ENCODE data around the gene ME3. TPM values are rescaled to one million over a fixed set of nuclear protein-coding genes. Genes with fewer than 3 reads are reported as not detected.

ME3 gene
- total RNA-seq, 3 donors from 2014 or later (not counting 1 experiment from before 2014, with no cell fraction given) = 5.2 to 7.5 (median 6.9) TPM

DNA sequence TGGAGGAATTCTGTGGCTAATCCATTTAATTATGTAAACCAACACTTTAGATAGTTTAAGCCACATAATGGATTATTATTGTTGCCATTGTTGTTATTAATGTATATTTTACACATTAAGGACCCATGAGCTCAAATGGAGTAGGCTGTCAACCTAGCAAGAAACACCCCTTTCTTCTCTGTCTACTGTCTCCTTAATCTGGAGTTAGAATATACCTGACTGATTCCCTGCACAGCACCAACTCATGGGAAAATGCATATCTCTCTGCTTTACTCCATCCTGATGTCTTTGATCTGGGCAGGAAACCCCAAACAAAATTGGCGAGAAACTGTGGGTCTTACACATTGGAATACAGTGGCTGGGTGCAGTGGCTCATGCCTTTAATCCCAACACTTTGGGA is 24.0 kb upstream of the ME3 start:
- Histone ChIP-seq H3K36me3 (ENCODE audit: control insufficient read depth, insufficient read depth, low read length) (no peaks in the 10 kb centered on the region), H3K27me3 (ENCODE audit: control insufficient read depth, insufficient read depth, low read length) (no peaks in the 10 kb centered on the region), H3K4me1 (ENCODE audit: control insufficient read depth, insufficient read depth, low read length) (no peaks in the 10 kb centered on the region), H3K27ac (ENCODE audit: low read length) (no peak overlapping the region), H3K4me3 (ENCODE audit: low read length) (no peak overlapping the region), H3K9me3 (ENCODE audit: control insufficient read depth, insufficient read depth, low read length) (no peaks in the 10 kb centered on the region)
- DNase-seq = no peak
- H3K4me1 Mint-ChIP-seq = no peaks in the 10 kb centered on the region
- no peaks in the 10 kb centered on the region for H3K9me3 Mint-ChIP-seq
- WGBS (ENCODE audit: insufficient coverage) = 88% methylated on average over 1 of the region's 1 CpG
- ATAC-seq = no peak
- H3K27me3 Mint-ChIP-seq (ENCODE audit: low read depth in 2 of 2) = peaks cover 9 to 13% of the 10 kb centered on the region in 2 donors
- no peak overlapping the region for H3K27ac Mint-ChIP-seq
- TF ChIP-seq, protein P1, sequence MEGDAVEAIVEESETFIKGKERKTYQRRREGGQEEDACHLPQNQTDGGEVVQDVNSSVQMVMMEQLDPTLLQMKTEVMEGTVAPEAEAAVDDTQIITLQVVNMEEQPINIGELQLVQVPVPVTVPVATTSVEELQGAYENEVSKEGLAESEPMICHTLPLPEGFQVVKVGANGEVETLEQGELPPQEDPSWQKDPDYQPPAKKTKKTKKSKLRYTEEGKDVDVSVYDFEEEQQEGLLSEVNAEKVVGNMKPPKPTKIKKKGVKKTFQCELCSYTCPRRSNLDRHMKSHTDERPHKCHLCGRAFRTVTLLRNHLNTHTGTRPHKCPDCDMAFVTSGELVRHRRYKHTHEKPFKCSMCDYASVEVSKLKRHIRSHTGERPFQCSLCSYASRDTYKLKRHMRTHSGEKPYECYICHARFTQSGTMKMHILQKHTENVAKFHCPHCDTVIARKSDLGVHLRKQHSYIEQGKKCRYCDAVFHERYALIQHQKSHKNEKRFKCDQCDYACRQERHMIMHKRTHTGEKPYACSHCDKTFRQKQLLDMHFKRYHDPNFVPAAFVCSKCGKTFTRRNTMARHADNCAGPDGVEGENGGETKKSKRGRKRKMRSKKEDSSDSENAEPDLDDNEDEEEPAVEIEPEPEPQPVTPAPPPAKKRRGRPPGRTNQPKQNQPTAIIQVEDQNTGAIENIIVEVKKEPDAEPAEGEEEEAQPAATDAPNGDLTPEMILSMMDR (IDR thresholded peaks at IDR 0.05) = no peak
- intact Hi-C loops (cut with micrococcal nuclease) = no loop called here
- H3K4me3 Mint-ChIP-seq = no peak overlapping the region
- H3K36me3 Mint-ChIP-seq = no peaks in the 10 kb centered on the region

DNA sequence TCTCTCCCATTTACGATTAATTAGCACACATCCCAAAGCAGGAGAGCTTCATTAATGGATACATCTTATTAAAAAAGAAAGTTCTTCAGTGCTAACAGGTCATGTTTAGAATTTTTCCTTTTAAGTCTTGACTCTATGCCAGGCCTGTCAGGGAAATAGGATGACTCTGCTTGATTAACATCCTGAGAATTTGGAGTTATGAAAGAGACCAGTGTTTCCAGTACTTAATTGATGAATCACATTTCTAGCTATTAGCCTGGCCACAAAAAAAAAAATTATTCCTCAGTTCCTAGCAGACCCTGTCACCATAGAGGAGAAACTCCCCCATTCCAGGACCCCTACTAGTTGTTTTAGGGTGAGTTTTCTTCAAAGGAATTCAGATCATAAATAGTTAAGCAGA is 23.6 kb upstream of the ME3 start:
- Mint-ChIP-seq H3K4me3 (no peak overlapping the region), H3K36me3 (no peaks in the 10 kb centered on the region), H3K27ac (no peak overlapping the region), H3K4me1 (no peaks in the 10 kb centered on the region), H3K27me3 (ENCODE audit: low read depth in 2 of 2) (peaks cover 13 to 14% of the 10 kb centered on the region in 2 donors), H3K9me3 (no peaks in the 10 kb centered on the region)
- Histone ChIP-seq H3K27ac (ENCODE audit: low read length) (no peak overlapping the region), H3K9me3 (ENCODE audit: control insufficient read depth, insufficient read depth, low read length) (no peaks in the 10 kb centered on the region), H3K27me3 (ENCODE audit: control insufficient read depth, insufficient read depth, low read length) (no peaks in the 10 kb centered on the region), H3K4me1 (ENCODE audit: control insufficient read depth, insufficient read depth, low read length) (no peaks in the 10 kb centered on the region), H3K36me3 (ENCODE audit: control insufficient read depth, insufficient read depth, low read length) (no peaks in the 10 kb centered on the region), H3K4me3 (ENCODE audit: low read length) (no peak overlapping the region)
- intact Hi-C loops (cut with micrococcal nuclease) = no loop called here
- ATAC-seq (no peak), DNase-seq (no peak)
- TF ChIP-seq, protein P1 (IDR thresholded peaks at IDR 0.05) = no peak
- no CpG with 5 or more reads among the region's 1 CpG for WGBS (ENCODE audit: insufficient coverage)

DNA sequence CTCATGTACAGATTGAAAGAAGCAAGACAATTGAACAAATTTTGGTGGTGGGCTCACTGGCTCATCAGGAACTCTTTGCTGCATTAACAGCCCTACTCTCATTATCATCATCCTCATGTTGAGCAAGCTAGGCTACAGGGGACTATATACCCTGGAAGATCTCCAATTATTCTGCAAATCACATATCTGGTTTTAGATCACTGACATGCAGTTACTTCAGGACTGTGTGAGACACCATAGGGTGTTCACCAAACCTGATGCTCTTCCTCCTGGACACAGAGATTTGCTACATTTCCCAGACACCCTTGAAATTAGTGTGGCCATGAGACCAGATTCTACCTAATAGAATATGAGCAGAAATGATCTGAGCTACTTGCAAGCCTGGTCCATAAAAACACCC is 23.0 kb upstream of the ME3 start:
- no peak overlapping the region for H3K4me3 Mint-ChIP-seq

DNA sequence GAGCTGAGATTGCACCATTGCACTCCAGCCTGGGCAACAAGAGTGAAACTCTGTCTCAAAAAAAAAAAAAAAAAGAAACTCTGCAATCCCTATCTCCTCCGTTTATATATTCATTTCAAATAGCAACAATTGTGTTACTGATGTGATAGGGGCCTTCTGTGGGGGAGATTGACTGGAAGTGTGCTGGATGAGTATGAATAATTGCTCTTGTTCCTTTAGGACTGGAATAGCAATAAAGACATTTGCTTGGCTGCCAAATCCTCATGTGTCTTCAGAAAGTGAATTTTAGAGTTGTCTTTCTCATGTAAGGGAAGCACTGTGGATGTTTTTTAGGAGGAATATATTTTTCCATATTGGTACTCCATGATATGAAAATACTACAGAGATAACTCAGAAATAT is 21.1 kb upstream of the ME3 start:
- DNase-seq (no peak), ATAC-seq (no peak)
- H3K36me3 Mint-ChIP-seq = no peaks in the 10 kb centered on the region
- H3K9me3 Mint-ChIP-seq = no peaks in the 10 kb centered on the region
- no peak overlapping the region for H3K27ac Mint-ChIP-seq
- Histone ChIP-seq H3K27ac (ENCODE audit: low read length) (no peak overlapping the region), H3K27me3 (ENCODE audit: control insufficient read depth, insufficient read depth, low read length) (no peaks in the 10 kb centered on the region), H3K4me1 (ENCODE audit: control insufficient read depth, insufficient read depth, low read length) (no peaks in the 10 kb centered on the region), H3K4me3 (ENCODE audit: low read length) (no peak overlapping the region), H3K9me3 (ENCODE audit: control insufficient read depth, insufficient read depth, low read length) (no peaks in the 10 kb centered on the region), H3K36me3 (ENCODE audit: control insufficient read depth, insufficient read depth, low read length) (no peaks in the 10 kb centered on the region)
- no peak overlapping the region for H3K4me3 Mint-ChIP-seq
- no CpG with 5 or more reads among the region's 1 CpG for WGBS (ENCODE audit: insufficient coverage)
- intact Hi-C loops (cut with micrococcal nuclease) = no loop called here
- H3K4me1 Mint-ChIP-seq = no peaks in the 10 kb centered on the region
- H3K27me3 Mint-ChIP-seq (ENCODE audit: low read depth in 2 of 2) = peaks cover 14 to 18% of the 10 kb centered on the region in 2 donors
- TF ChIP-seq, protein P1 (IDR thresholded peaks at IDR 0.05) = no peak

More for the DNA sequence above, 23.0 kb upstream of the ME3 start:
- Mint-ChIP-seq H3K27ac (no peak overlapping the region), H3K9me3 (no peaks in the 10 kb centered on the region), H3K4me1 (no peaks in the 10 kb centered on the region), H3K27me3 (ENCODE audit: low read depth in 2 of 2) (peaks cover 14 to 18% of the 10 kb centered on the region in 2 donors), H3K36me3 (no peaks in the 10 kb centered on the region)
- Histone ChIP-seq H3K36me3 (ENCODE audit: control insufficient read depth, insufficient read depth, low read length) (no peaks in the 10 kb centered on the region), H3K27me3 (ENCODE audit: control insufficient read depth, insufficient read depth, low read length) (no peaks in the 10 kb centered on the region), H3K4me1 (ENCODE audit: control insufficient read depth, insufficient read depth, low read length) (no peaks in the 10 kb centered on the region), H3K4me3 (ENCODE audit: low read length) (no peak overlapping the region), H3K27ac (ENCODE audit: low read length) (no peak overlapping the region), H3K9me3 (ENCODE audit: control insufficient read depth, insufficient read depth, low read length) (no peaks in the 10 kb centered on the region)
- TF ChIP-seq, protein P1 (IDR thresholded peaks at IDR 0.05) = no peak
- no peak for ATAC-seq
- no peak for DNase-seq
- intact Hi-C loops (cut with micrococcal nuclease) = no loop called here
